OCI-M2 (cell line): ENCODE measurements around the gene PIEZO2.

Experiments
- DNase-seq: peaks from one replicate; lab custom pipeline; 2025; ENCODE audit not compliant: unreplicated experiment; lab: John Stamatoyannopoulos, UW

The PIEZO2 gene

GRCh38 chr18:11031966-11032365 is 117.4 kb downstream of the PIEZO2 start:
- no peak for DNase-seq

GRCh38 chr18:11029021-11029420 is 120.3 kb downstream of the PIEZO2 start:
- DNase-seq, result no peak

- no peak for DNase-seq
Observed at GRCh38 chr18:11027862-11028261, 121.5 kb downstream of the PIEZO2 start.

DNA sequence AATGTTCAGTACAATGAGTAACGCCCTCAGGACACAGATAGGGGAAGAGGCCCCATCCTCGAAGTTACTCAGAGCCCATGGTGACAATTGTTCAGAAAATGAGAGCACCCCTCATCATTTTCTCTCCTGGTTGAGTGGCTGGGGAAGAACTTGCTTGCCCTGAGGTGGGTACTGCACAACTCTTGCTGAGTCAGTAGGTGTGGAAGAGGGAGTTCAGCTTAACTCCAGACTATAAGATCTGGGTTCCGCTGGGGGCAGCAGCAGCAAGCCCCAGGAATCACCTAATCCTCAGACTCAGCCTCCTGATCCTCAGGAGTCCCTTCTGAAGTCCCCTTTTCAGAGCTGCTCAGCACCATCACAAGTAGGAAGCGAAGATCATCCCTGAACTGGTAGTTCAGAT is 123.7 kb downstream of the PIEZO2 start:
- no peak for DNase-seq

DNA sequence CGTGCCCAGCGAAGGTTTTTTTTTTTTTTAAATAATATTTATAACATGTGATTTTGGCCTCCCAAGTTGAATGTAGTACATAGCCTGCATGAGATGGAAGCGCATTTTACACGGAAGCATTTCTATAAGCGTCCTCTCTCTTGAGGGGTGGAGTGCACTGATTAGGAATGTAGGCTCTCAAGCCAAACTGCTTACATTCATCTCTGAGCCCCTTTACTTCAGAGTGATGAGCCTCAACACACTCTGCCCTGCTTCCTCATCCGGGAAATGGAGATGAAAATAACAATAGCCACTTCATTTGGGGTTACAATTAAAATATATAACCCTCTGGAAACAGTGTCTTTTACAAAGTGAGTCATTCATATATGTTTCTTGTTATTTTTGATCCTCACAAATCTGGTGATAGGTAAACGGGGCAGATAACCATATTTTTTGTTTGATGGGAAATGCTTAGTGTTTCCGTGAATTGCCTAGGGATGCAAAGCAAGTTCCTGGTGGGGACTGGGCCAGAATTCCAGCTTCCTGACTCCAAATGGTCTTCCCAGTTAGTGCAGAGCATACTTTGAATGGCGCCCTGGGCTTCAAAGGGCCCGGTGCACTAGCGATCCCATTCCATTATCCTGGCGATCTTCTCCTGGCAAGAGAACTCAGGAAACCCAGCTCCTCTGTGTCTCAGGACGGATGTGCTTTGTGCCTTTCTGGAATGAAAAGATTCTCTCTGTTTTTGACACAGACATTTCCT is 124.3 kb downstream of the PIEZO2 start:
- no peak for DNase-seq

DNA sequence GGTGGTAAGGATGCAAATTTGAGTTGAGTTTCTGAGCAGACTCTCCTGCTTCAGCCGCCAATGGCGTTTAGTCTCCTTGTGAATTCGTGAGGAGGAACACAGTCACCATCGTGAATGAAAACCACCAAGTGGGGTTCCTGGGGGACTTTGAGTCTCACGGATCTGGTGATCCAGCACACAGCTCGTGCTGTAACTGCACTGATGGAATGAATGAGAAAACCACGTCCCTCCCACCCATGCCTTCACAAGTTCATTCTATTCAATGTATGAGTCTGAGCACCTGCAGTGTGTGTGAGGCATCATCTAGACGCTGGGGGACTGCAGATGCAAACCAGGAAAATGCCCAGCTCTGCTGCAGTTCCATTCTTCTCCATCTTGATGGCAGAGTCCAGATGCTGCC is 127.9 kb downstream of the PIEZO2 start:
- DNase-seq, result no peak

DNA sequence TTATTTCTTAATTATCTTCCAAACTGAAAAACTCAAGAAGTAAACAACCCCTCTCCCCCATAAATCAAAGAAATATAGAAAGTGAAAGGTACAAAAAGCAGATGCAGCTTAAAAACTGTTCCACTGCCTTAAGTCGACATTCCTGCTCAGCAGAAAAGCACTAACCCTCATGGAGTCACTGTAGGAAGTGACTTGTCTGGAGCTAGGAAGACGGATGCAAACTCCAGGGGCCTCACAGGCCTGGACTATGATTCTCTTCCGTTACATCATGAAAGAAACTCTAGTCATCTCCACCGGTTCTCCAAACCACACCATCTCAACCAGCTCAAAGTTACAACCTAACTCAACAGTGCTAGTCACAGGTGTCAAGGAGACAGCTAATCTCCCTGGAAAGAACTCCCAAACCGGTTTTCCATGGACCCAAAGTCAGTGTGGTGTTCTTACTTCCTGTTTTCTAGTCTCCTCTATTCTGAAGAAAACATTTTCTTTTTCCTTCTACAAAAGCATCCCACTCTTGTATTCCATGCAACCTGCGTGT is 128.4 kb downstream of the PIEZO2 start:
- DNase-seq, result no peak

DNA sequence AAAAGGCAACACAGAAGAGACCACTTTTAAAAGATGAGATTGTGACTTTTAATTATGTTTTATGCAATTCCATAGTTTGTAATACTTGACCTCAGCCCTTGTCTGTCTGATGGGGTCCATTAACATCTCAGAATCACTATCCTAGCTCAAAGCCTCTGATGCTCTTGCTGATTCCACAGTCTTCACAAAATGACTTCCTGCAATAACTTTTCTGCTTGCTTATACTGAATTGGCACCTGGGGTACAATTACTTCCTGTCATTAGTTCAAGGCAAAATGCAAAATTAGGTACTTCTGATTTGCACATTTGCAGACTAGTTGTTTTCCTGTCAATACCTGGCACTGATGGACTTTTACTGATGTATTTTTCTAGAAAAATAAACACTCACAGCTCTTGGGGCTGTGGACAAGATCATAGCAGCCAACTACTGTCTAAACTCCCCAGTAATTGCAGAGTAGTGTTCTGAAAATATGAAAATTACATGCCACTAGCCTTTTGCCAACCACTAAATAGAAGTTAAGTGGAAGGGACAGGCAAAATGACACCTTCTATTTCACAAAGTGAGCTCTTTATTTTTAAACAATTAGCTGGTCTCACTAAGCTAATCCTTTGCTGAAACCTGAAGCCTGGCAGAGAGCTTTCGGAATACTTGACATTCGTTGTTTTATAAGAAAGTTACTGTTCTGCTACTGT is 129.1 kb downstream of the PIEZO2 start:
- DNase-seq, result no peak

DNA sequence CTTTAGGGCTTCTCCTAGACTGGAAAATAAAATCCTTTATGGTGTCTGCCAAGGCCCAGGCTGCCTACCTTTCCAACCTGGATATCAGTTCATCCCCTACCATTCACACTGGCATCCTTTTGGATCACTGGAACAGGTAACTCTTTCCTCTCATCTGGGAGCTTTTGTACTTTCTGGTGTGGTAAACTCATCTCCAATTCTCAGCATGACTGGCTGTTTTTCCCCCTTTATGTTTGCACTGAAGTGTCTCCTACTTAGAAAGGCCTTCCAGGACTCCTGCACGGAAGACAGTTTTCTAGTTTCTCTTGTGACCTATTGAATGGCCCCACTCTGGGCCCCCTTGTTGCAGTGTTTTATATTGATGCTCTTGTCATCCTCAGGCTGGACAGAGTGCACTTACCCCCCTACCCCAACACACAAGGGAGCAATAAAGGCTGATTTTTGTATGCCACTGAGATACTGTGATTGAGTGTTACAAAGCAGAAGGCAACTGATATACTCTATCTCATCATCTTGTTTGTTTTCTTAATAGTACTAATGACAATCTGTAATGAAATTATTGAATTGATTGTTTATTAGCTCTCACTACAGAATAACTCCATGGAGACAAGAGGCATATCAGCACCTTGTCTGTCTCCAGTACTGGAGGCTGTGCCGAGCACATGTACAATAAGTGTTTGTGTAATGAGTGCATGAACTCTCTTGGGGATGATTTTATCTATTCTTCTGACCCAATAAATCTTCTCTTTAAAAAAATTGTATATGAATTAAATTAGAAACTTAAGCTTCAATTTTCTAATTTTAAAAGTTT is 129.9 kb downstream of the PIEZO2 start:
- no peak for DNase-seq

DNA sequence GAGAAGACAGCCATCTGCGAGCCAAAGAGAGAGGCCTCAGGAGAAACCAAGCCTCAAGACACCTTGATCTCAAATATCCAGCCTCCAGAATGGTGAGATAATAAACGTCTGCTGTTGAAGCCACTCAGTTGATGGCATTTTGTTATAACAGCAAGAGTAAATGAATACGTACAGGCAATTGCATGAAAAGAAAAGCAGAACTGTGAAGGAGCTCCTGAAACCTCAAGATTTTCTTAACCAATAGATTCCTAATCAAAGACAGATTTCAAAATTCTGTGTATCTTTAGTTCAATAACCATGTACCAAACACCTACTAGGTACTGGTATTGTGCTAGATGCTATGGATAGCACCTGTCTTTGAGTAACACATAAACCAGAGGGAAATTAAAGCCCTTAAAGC is 139.5 kb downstream of the PIEZO2 start:
- DNase-seq, result no peak

DNA sequence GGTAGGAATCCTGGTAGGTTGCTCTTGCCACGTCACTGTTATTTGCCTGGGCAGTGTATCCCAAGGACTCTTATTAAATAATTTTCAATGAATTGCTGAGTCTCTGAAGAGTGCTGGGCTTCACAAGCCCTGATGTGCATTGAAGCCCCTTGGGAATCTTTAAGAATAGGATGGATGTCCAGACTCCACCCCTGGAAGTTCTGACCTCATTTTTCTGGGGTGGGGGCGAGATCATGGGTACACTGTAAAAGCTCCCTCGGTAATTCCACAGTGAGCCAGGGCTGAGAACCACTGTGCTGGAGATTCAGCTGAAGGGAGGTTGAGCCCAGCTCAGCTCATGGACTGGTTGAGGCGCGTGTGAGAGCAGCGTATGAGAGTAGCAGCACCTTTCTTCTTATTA is 140.2 kb downstream of the PIEZO2 start:
- no peak for DNase-seq

GRCh38 chr18:11008505-11008904 is 140.9 kb downstream of the PIEZO2 start:
- DNase-seq, result no peak

DNA sequence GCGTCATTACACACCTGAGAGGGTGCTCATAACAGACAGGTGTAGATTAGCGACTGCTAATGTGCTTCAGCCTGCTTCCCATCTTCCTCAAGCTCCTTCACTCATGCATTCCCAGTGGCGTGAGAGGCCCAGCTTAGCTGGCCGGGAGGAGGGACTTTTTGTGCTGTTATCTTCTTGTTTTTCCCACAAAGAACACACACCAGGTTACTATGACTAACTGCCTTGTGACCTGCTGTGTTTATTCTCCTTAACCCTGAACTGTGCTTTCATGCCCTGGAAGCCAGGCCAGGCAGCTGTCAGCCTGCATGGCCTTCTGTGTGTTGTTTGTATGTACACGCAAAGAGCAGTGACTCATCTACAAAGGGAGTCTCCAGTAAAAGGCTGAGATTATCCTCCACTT is 143.8 kb downstream of the PIEZO2 start:
- DNase-seq, result no peak

DNA sequence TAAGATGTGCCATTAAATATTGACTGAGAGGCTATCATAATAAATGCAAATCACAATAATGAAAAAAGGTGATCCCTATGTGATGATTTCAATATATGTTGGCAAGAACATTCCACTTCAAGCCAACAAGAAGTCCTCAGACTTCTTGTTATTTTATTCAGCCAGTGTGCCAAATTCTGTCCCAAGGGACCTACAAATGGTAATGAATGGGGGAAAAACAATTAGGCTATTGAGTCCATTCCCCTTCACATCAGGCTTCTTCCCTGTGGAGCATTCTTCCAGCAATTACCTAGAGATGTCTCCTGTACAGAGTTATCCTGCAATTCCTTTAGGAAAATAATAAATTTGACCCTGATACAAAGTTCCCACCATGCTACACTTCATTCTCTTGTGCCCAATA is 144.4 kb downstream of the PIEZO2 start:
- DNase-seq, result no peak

GRCh38 chr18:11004294-11004693 is 145.1 kb downstream of the PIEZO2 start:
- DNase-seq, result no peak

DNA sequence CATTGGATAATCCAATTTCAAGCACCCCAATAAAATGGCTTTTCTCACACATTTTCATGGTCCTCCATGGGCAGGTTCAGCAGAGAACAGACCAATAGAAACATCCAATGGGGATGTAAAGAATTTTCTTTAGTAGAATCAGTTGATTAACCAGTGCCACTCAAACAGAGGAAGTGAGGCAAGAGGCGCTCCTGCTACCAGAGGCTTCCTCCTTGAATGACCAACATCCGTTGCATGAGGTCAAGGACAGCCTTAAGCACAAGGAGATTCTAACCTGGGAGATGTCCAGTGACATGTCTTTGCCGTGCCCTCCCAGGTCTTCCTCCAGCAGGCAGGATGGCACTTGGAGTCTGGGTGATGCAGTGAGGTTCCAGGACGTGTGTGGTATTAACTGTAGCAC is 146.6 kb downstream of the PIEZO2 start:
- DNase-seq, result no peak

GRCh38 chr18:11002277-11002676 is 147.1 kb downstream of the PIEZO2 start:
- no peak for DNase-seq

DNA sequence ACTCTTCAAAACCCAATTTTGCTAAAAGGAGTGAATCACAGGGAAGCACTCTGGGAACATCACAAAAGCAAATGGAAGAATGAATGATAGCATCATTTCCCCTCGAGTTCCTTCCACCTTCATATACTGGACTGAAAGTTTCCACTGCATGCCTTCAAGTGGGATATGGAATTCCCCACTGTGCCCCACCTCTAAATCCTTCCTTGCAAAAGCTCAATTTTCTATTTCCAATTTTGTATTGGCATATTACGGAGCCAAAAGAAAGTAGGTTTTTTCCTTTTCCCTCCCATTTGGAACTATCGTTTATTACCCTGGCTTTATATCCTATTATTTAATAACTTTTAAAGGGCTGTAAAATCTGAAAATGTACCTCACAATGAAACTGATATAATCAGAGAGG is 149.3 kb downstream of the PIEZO2 start:
- no peak for DNase-seq

DNA sequence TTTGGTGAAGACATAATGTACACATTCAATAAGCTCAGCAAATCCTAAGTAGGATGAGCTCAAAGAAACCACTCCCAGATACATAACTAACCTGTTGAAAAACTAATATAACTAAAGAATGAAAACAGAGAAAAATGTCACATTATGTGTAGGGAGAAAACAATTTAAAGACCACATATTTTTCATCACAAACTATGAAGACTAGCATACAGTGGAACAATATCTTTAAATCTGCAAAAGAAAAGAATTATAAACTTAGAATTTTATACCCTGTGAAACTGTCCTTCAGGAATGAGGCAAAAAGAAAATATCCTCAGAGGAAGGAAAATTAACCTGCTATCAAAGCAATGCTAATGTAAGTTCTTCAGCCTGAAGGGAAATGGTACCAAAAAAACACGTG is 151.5 kb downstream of the PIEZO2 start:
- no peak for DNase-seq

- no peak for DNase-seq
Observed at GRCh38 chr18:10995550-10995949, 153.8 kb downstream of the PIEZO2 start.

DNA sequence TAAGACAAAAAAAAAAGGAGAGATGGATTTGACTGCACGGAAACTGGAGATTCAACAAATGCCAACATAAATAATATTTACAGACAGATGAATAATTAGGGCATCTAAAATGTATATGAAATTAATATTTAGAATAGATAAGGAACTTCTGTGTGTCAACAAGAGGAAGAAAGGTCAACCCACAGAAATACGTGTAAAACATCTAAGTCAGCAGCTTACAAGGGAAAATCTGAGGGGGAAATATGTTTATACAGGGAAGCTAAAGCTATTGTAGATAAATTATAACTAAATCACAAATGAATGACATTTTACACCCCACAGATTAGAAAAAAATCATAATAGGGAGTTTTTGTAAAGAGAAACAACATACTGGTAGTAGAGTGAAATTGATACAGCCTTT is 159.9 kb downstream of the PIEZO2 start:
- DNase-seq, result no peak

- DNase-seq, result no peak
Observed at GRCh38 chr18:10985689-10986088, 163.7 kb downstream of the PIEZO2 start.
